Measurements from ENCODE around the gene C9orf153. TPM values are rescaled to one million over a fixed set of nuclear protein-coding genes. Genes with fewer than 3 reads are reported as not detected.
"Not testable (repeated sequence)": the region's sequence is repeated elsewhere in the genome, so short reads cannot be mapped to it uniquely, and the experiment has no call there.

C9orf153 gene
- total RNA-seq, 2 donors from 2014 or later = 0.43 TPM; not detected in 1

GRCh38 chr9:86201474-86202337 is 57.8 kb downstream of the C9orf153 start:
- ATAC-seq (no peak), DNase-seq (ENCODE audit: low spot score) (no peak)
- Mint-ChIP-seq H3K9me3 (no peaks in the 10 kb centered on the region), H3K4me1 (ENCODE audit: low read depth in 2 of 2) (peaks cover 3 to 18% of the 10 kb centered on the region in 2 donors), H3K27ac (no peak overlapping the region), H3K27me3 (peaks cover 0 to 9% of the 10 kb centered on the region in 2 donors), H3K36me3 (no peaks in the 10 kb centered on the region), H3K4me3 (peak overlapping the region; percentile 14)

- DNase-seq (ENCODE audit: low spot score) = no peak
- ATAC-seq = peak; percentile 62 to 85
- Mint-ChIP-seq H3K27ac (peak overlapping the region in 1 of 2 donors; percentile 3), H3K4me3 (peak overlapping the region; percentile 14), H3K4me1 (ENCODE audit: low read depth in 2 of 2) (peaks cover 3 to 18% of the 10 kb centered on the region in 2 donors), H3K9me3 (no peaks in the 10 kb centered on the region), H3K27me3 (peaks cover 0 to 9% of the 10 kb centered on the region in 2 donors), H3K36me3 (no peaks in the 10 kb centered on the region)
Observed at GRCh38 chr9:86200599-86201162, 58.8 kb downstream of the C9orf153 start.

GRCh38 chr9:86193088-86193487 is 66.4 kb downstream of the C9orf153 start:
- H3K27ac Mint-ChIP-seq = no peak overlapping the region
- ATAC-seq (no peak), DNase-seq (ENCODE audit: low spot score) (no peak)
- H3K4me3 Mint-ChIP-seq = no peak overlapping the region
- H3K36me3 Mint-ChIP-seq = peaks cover 7% of the 10 kb centered on the region
- peaks cover 12 to 19% of the 10 kb centered on the region in 2 donors for H3K27me3 Mint-ChIP-seq
- peaks cover 8% of the 10 kb centered on the region for H3K9me3 Mint-ChIP-seq
- no peaks in the 10 kb centered on the region for H3K4me1 Mint-ChIP-seq (ENCODE audit: low read depth in 2 of 2)

- H3K4me3 Mint-ChIP-seq; H3K36me3 Mint-ChIP-seq; H3K27ac Mint-ChIP-seq; H3K9me3 Mint-ChIP-seq; DNase-seq (ENCODE audit: low spot score); H3K4me1 Mint-ChIP-seq (ENCODE audit: low read depth in 2 of 2); ATAC-seq: not testable (repeated sequence)
- peaks cover 16 to 20% of the 10 kb centered on the region in 2 donors for H3K27me3 Mint-ChIP-seq
Observed at GRCh38 chr9:86190700-86191099, 68.8 kb downstream of the C9orf153 start.

- H3K4me1 Mint-ChIP-seq (ENCODE audit: low read depth in 2 of 2) = no peaks in the 10 kb centered on the region
- ATAC-seq (no peak), DNase-seq (ENCODE audit: low spot score) (no peak)
- peaks cover 3% of the 10 kb centered on the region for H3K9me3 Mint-ChIP-seq
- peaks cover 22 to 26% of the 10 kb centered on the region in 2 donors for H3K27me3 Mint-ChIP-seq
- H3K36me3 Mint-ChIP-seq = no peaks in the 10 kb centered on the region
- no peak overlapping the region for H3K4me3 Mint-ChIP-seq
- no peak overlapping the region for H3K27ac Mint-ChIP-seq
Observed at GRCh38 chr9:86187121-86187520, 72.3 kb downstream of the C9orf153 start.

- peaks cover 3% of the 10 kb centered on the region for H3K9me3 Mint-ChIP-seq
- ATAC-seq (no peak), DNase-seq (ENCODE audit: low spot score) (no peak)
- H3K4me3 Mint-ChIP-seq = no peak overlapping the region
- peaks cover 22 to 26% of the 10 kb centered on the region in 2 donors for H3K27me3 Mint-ChIP-seq
- H3K4me1 Mint-ChIP-seq (ENCODE audit: low read depth in 2 of 2) = no peaks in the 10 kb centered on the region
- H3K36me3 Mint-ChIP-seq = no peaks in the 10 kb centered on the region
- no peak overlapping the region for H3K27ac Mint-ChIP-seq
Observed at GRCh38 chr9:86186696-86187095, 72.8 kb downstream of the C9orf153 start.

- H3K9me3 Mint-ChIP-seq = peaks cover 3% of the 10 kb centered on the region
- no peaks in the 10 kb centered on the region for H3K36me3 Mint-ChIP-seq
- no peak overlapping the region for H3K27ac Mint-ChIP-seq
- no peak for DNase-seq (ENCODE audit: low spot score)
- H3K4me1 Mint-ChIP-seq (ENCODE audit: low read depth in 2 of 2) = no peaks in the 10 kb centered on the region
- no peak overlapping the region for H3K4me3 Mint-ChIP-seq
- no peak for ATAC-seq
- peaks cover 22 to 26% of the 10 kb centered on the region in 2 donors for H3K27me3 Mint-ChIP-seq
Observed at GRCh38 chr9:86185872-86186271, 73.6 kb downstream of the C9orf153 start.

- Mint-ChIP-seq H3K36me3 (no peaks in the 10 kb centered on the region), H3K27ac (no peak overlapping the region), H3K9me3 (no peaks in the 10 kb centered on the region), H3K27me3 (peaks cover 14% of the 10 kb centered on the region in 2 donors), H3K4me1 (ENCODE audit: low read depth in 2 of 2) (no peaks in the 10 kb centered on the region), H3K4me3 (no peak overlapping the region)
- DNase-seq (ENCODE audit: low spot score) (no peak), ATAC-seq (no peak)
Observed at GRCh38 chr9:86184138-86184524, 75.3 kb downstream of the C9orf153 start.

- Mint-ChIP-seq H3K27me3 (peaks cover 14% of the 10 kb centered on the region in 2 donors), H3K27ac (no peak overlapping the region)
- ATAC-seq = no peak
Observed at GRCh38 chr9:86183229-86184137, 76.0 kb downstream of the C9orf153 start.

GRCh38 chr9:86181379-86182315 is 77.8 kb downstream of the C9orf153 start:
- no peak overlapping the region for H3K27ac Mint-ChIP-seq

More at GRCh38 chr9:86183229-86184137, 76.0 kb downstream of the C9orf153 start:
- Mint-ChIP-seq H3K9me3 (no peaks in the 10 kb centered on the region), H3K4me3 (no peak overlapping the region), H3K4me1 (ENCODE audit: low read depth in 2 of 2) (no peaks in the 10 kb centered on the region), H3K36me3 (no peaks in the 10 kb centered on the region)
- no peak for DNase-seq (ENCODE audit: low spot score)

GRCh38 chr9:86178503-86178902 is 81.0 kb downstream of the C9orf153 start:
- ATAC-seq (no peak), DNase-seq (ENCODE audit: low spot score) (no peak)
- H3K9me3 Mint-ChIP-seq = no peaks in the 10 kb centered on the region
- no peaks in the 10 kb centered on the region for H3K36me3 Mint-ChIP-seq
- no peaks in the 10 kb centered on the region for H3K4me1 Mint-ChIP-seq (ENCODE audit: low read depth in 2 of 2)
- H3K27ac Mint-ChIP-seq = no peak overlapping the region
- H3K27me3 Mint-ChIP-seq = peaks cover 0 to 9% of the 10 kb centered on the region in 2 donors
- H3K4me3 Mint-ChIP-seq = no peak overlapping the region

More at GRCh38 chr9:86181379-86182315, 77.8 kb downstream of the C9orf153 start:
- DNase-seq (ENCODE audit: low spot score) = no peak
- H3K9me3 Mint-ChIP-seq = no peaks in the 10 kb centered on the region
- H3K27me3 Mint-ChIP-seq = peaks cover 14 to 17% of the 10 kb centered on the region in 2 donors
- H3K4me3 Mint-ChIP-seq = no peak overlapping the region
- ATAC-seq = no peak
- H3K36me3 Mint-ChIP-seq = no peaks in the 10 kb centered on the region
- H3K4me1 Mint-ChIP-seq (ENCODE audit: low read depth in 2 of 2) = no peaks in the 10 kb centered on the region

- H3K36me3 Mint-ChIP-seq = no peaks in the 10 kb centered on the region
Observed at GRCh38 chr9:86177995-86178394, 81.5 kb downstream of the C9orf153 start.

GRCh38 chr9:86176468-86176867 is 83.0 kb downstream of the C9orf153 start:
- DNase-seq (ENCODE audit: low spot score) (no peak), ATAC-seq (no peak)
- H3K27ac Mint-ChIP-seq = no peak overlapping the region
- H3K36me3 Mint-ChIP-seq = no peaks in the 10 kb centered on the region
- peaks cover 0 to 13% of the 10 kb centered on the region in 2 donors for H3K27me3 Mint-ChIP-seq
- no peaks in the 10 kb centered on the region for H3K4me1 Mint-ChIP-seq (ENCODE audit: low read depth in 2 of 2)
- no peaks in the 10 kb centered on the region for H3K9me3 Mint-ChIP-seq
- no peak overlapping the region for H3K4me3 Mint-ChIP-seq

More at GRCh38 chr9:86177995-86178394, 81.5 kb downstream of the C9orf153 start:
- no peak overlapping the region for H3K4me3 Mint-ChIP-seq
- DNase-seq (ENCODE audit: low spot score) (no peak), ATAC-seq (no peak)
- no peaks in the 10 kb centered on the region for H3K4me1 Mint-ChIP-seq (ENCODE audit: low read depth in 2 of 2)
- no peak overlapping the region for H3K27ac Mint-ChIP-seq
- peaks cover 0 to 9% of the 10 kb centered on the region in 2 donors for H3K27me3 Mint-ChIP-seq
- H3K9me3 Mint-ChIP-seq = no peaks in the 10 kb centered on the region

Measured in natural killer cell treated with Interleukin-12 subunit alpha and Interleukin-12 subunit beta and Interleukin-15 and Interleukin-18, amount 100 ng/mL, for 72 hours (primary cell).